HL-60 (cell line): ENCODE measurements around the gene NEK2.

Experiments
- DNase-seq, 2 experiments: peaks; one replicate each; pipeline ENCODE4 v3.0.0-alpha.2; 2010 to 2020; ENCODE audit warnings: low read depth in 1 of 2, low spot score in 1 of 2
- H3K27ac ChIP-seq: fragments of 250-450 bp; sonication (Bioruptor Pico); replicated peaks from 2 replicates; pipeline ENCODE4 v1.5.1; 2020; ENCODE audit warnings: mild to moderate bottlenecking, moderate library complexity
- H3K27me3 ChIP-seq: fragments of 250-450 bp; sonication (Bioruptor Pico); 2 replicates; pipeline ENCODE4 v1.5.1; 2021; ENCODE audit warnings: mild to moderate bottlenecking, moderate library complexity; ENCODE audit not compliant: insufficient read depth, poor library complexity, severe bottlenecking
- H3K4me3 ChIP-seq: replicated peaks from 2 replicates; pipeline ENCODE4 v1.5.1; 2011; ENCODE audit warnings: mild to moderate bottlenecking, control low read depth, low read length; ENCODE audit not compliant: insufficient read depth
- CTCF ChIP-seq: IDR thresholded peaks from one replicate; pipeline ENCODE4 v1.5.1; 2011; ENCODE audit warnings: low read length, control low read depth, inconsistent platforms; ENCODE audit not compliant: insufficient read depth
- GABPA ChIP-seq: IDR thresholded peaks from 2 replicates; pipeline ENCODE4 v1.6.1; 2012; ENCODE audit warnings: low read depth
- POLR2AphosphoS5 ChIP-seq: IDR thresholded peaks from 2 replicates; pipeline ENCODE4 v1.6.1; 2012; ENCODE audit warnings: low read depth
- REST ChIP-seq: IDR thresholded peaks from 2 replicates; pipeline ENCODE4 v1.6.1; 2012; ENCODE audit warnings: low read depth; ENCODE audit not compliant: insufficient replicate concordance
- SPI1 ChIP-seq: IDR thresholded peaks from 2 replicates; pipeline ENCODE4 v1.6.1; 2012; ENCODE audit warnings: low read depth, mild to moderate bottlenecking, borderline replicate concordance

Gene NEK2

GRCh38 chr1:211635597-211636205 lies 39.7 kb downstream of the NEK2 start:
- no peak overlapping the region for H3K4me3 ChIP-seq
- H3K27ac ChIP-seq, result no peak overlapping the region
- DNase-seq, result no peak
- no peaks in the 10 kb centered on the region for H3K27me3 ChIP-seq
- TF ChIP-seq REST (no peak), POLR2AphosphoS5 (no peak), CTCF (no peak), SPI1 (no peak), GABPA (no peak)

- H3K27ac ChIP-seq, result no peak overlapping the region
- no peak for DNase-seq
Observed at GRCh38 chr1:211634931-211635330, 40.5 kb downstream of the NEK2 start.

More at GRCh38 chr1:211634931-211635330, 40.5 kb downstream of the NEK2 start:
- no peak for TF ChIP-seq POLR2AphosphoS5
- no peak for TF ChIP-seq SPI1
- no peak for TF ChIP-seq GABPA
- no peak for TF ChIP-seq REST
- no peak for TF ChIP-seq CTCF
- H3K4me3 ChIP-seq, result no peak overlapping the region
- no peaks in the 10 kb centered on the region for H3K27me3 ChIP-seq
